Panc1 (cell line): ENCODE measurements around the gene LRRC27. TPM values are rescaled to one million over a fixed set of nuclear protein-coding genes. Genes with fewer than 3 reads are reported as not detected.

Source experiments
- ATAC-seq: fragments of 200-7000 bp; cut with Tn5 transposase; 2 replicates; pipeline ENCODE4 v1.9.1; 2020; ENCODE audit warnings: mild to moderate bottlenecking, moderate library complexity
- BruUV-seq: library from RNA; stranded (reverse); fragments of 400-500 nt; replicated peaks from 2 replicates; lab custom pipeline; 2021; lab: Mats Ljungman, UMichigan
- CTCF ChIA-PET: fragments of 300-600 bp; sonication (Branson Sonifier 250); formaldehyde crosslinking; loops from one replicate; lab custom pipeline; 2022; ENCODE audit warnings: antibody characterized with exemption; lab: Charles Lee
- POLR2A ChIA-PET: fragments of 300-600 bp; sonication (Branson Sonifier 250); formaldehyde crosslinking; loops from one replicate; lab custom pipeline; 2022; ENCODE audit warnings: antibody characterized with exemption; lab: Charles Lee
- DNase-seq: peaks from one replicate; pipeline ENCODE4 v3.0.0-alpha.2; 2010; ENCODE audit warnings: low read depth, low spot score
- H3K27ac ChIP-seq: 2 replicates; pipeline ENCODE4 v1.5.1; 2011; ENCODE audit warnings: mild to moderate bottlenecking, low read length, inconsistent platforms
- H3K27me3 ChIP-seq: fragments of 200-500 bp; sonication (Bioruptor generic); 2 replicates; pipeline ENCODE4 v1.6.0; 2014; ENCODE audit warnings: low read length, inconsistent platforms; ENCODE audit not compliant: control insufficient read depth, insufficient read depth
- H3K36me3 ChIP-seq: fragments of 200-500 bp; sonication (Bioruptor generic); 2 replicates; pipeline ENCODE4 v1.5.1; 2014; ENCODE audit warnings: inconsistent platforms, mild to moderate bottlenecking, low read length, moderate library complexity; ENCODE audit not compliant: control insufficient read depth, insufficient read depth
- H3K4me1 ChIP-seq: 2 replicates; pipeline ENCODE4 v1.5.1; 2011; ENCODE audit warnings: inconsistent platforms, mild to moderate bottlenecking, low read length, moderate library complexity; ENCODE audit not compliant: control insufficient read depth, insufficient read depth
- H3K4me3 ChIP-seq, 2 experiments: 2 replicates each; pipeline ENCODE4 v1.5.1; 2011 to 2012; ENCODE audit warnings: low read depth in 2 of 2, low read length in 2 of 2, mild to moderate bottlenecking in 2 of 2, inconsistent platforms in 1 of 2, moderate library complexity in 1 of 2
- H3K9me3 ChIP-seq: fragments of 200-500 bp; sonication (Bioruptor generic); 2 replicates; pipeline ENCODE4 v1.5.1; 2014; ENCODE audit warnings: low read depth, mild to moderate bottlenecking, inconsistent platforms, low read length, moderate library complexity; ENCODE audit not compliant: control insufficient read depth, insufficient read depth
- CTCF ChIP-seq: fragments of 450-650 bp; IDR thresholded peaks from 2 replicates; pipeline ENCODE4 v1.5.1; 2017; ENCODE audit warnings: mild to moderate bottlenecking
- POLR2AphosphoS5 ChIP-seq: IDR thresholded peaks from 2 replicates; pipeline ENCODE4 v1.6.1; 2012; ENCODE audit warnings: mild to moderate bottlenecking, low read depth, low read length, moderate library complexity
- REST ChIP-seq, 2 experiments: IDR thresholded peaks; 2 replicates each; pipeline ENCODE4 v1.6.1; 2011 to 2012; ENCODE audit warnings: low read depth in 2 of 2, control low read depth in 1 of 2, low read length in 1 of 2, mild to moderate bottlenecking in 1 of 2, moderate library complexity in 1 of 2; ENCODE audit not compliant: insufficient read depth in 1 of 2
- SIN3A ChIP-seq: IDR thresholded peaks from 2 replicates; pipeline ENCODE4 v1.6.1; 2012; ENCODE audit warnings: low read depth, mild to moderate bottlenecking, low read length, moderate library complexity, borderline replicate concordance; ENCODE audit not compliant: insufficient read depth
- TCF7L2 ChIP-seq: IDR thresholded peaks from 2 replicates; pipeline ENCODE4 v1.6.1; 2011; ENCODE audit warnings: mild to moderate bottlenecking, low read depth, low read length, inconsistent platforms
- in situ Hi-C: cut with HindIII; loops from 2 replicates; pipeline ENCODE4 v1.10.0; 2016; ENCODE audit warnings: low sequenced_read_pairs, low pct_unique_long_range_greater_than_20kb
- intact Hi-C: fragments of 100-400 bp; cut with micrococcal nuclease; formaldehyde crosslinking; loops from one replicate; pipeline ENCODE4 v1.10.0; 2022; ENCODE audit not compliant: unreplicated experiment
- total RNA-seq: library from RNA; stranded (reverse); gene quantifications from one replicate; pipeline ENCODE4 v1.2.1, GENCODE V29; 2021; ENCODE audit not compliant: unreplicated experiment

Gene LRRC27
- total RNA-seq, 1 experiment from 2014 or later, result 15.7 TPM

DNA sequence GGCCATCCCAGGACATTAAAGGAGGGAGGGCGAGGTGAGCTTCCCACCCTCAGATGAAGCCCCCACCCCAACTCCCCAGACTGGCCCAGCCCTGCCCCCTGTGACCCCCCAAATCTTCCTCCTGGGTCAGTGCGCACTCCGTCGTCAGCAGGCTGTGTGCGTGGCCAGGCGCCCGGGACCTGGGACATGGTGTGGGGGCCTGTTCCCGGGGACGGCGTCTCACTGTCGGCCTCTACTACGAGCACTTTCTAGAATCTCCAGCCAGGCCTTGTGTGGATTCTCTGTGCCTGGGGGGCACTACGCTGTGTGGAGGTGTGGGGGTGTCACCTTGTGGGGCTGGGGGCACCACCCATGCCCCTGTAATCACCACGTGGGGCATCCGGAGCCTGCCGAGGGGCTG is 74.8 kb downstream of the LRRC27 start:
- TF ChIP-seq CTCF, result no peak
- DNase-seq (no peak), ATAC-seq (no peak)
- H3K27me3 ChIP-seq, result no peaks in the 10 kb centered on the region
- intact Hi-C loops, result no loop called here
- POLR2A ChIA-PET, result interaction anchor here (0.6 kb wide), 1 partner anchor 17 kb away, joined by 4 read pairs; no protein-coding TSS in a partner anchor
- no peaks in the 10 kb centered on the region for H3K36me3 ChIP-seq
- no TSS peak for BruUV-seq
- H3K9me3 ChIP-seq, result no peaks in the 10 kb centered on the region
- H3K27ac ChIP-seq, result peak overlapping the region; percentile 89
- in situ Hi-C loops, result no loop called here
- CTCF ChIA-PET, result no interaction called here
- H3K4me3 ChIP-seq, result no peak overlapping the region
- H3K4me1 ChIP-seq, result peaks cover 47% of the 10 kb centered on the region

DNA sequence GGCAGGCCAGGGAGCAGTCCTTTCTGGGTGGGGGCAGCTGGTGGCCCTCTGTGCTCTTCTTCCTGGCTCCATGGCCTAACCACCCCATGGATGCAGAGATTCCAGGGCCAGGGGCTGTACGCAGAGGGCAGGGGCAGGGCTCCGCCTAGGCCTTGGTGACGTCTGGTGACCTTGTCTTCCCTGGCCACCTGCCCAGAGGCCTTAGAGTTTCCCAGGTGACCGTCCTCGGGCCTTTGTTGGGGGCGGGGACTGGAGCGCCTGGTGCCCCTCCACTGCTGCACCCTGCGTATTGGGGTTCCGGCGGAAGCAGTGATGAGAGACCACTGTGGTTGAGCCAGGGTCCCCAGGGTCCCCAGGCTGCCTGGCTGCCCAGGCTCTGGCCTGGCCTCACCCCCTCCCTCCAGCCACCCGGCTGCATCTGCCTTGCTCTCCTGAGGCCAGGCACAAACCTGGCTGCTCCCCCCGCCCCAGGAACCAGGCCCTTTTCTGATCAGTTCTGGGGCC is 75.3 kb downstream of the LRRC27 start:
- TF ChIP-seq TCF7L2, result no peak
- no peak for TF ChIP-seq SIN3A
- TF ChIP-seq POLR2AphosphoS5, result no peak
- TF ChIP-seq REST (IDR thresholded peaks at IDR 0.05; ENCODE audit: insufficient read depth in 1 of 2, low read depth in 2 of 2, low read length in 1 of 2), result no peak
- no peak for TF ChIP-seq CTCF
- Histone ChIP-seq H3K27ac (peak overlapping the region; percentile 89), H3K36me3 (no peaks in the 10 kb centered on the region), H3K27me3 (no peaks in the 10 kb centered on the region), H3K4me3 (no peak overlapping the region; a peak in 1 of 4 replicates), H3K9me3 (no peaks in the 10 kb centered on the region), H3K4me1 (peaks cover 52% of the 10 kb centered on the region)
- intact Hi-C loops, result no loop called here
- in situ Hi-C loops, result no loop called here
- CTCF ChIA-PET, result no interaction called here
- POLR2A ChIA-PET, result no interaction called here
- DNase-seq (no peak), ATAC-seq (no peak)
- BruUV-seq, result no TSS peak
